ENCODE results near the gene ITGA3.

- no peak for TF ChIP-seq POLR2A (IDR thresholded peaks at IDR 0.05; ENCODE audit: low read length)
- TF ChIP-seq GATA1 (IDR thresholded peaks at IDR 0.05; ENCODE audit: low read depth, low read length): no peak
These were observed 9.2 kb upstream of the ITGA3 start for GRCh38 chr17:50046667-50047066.

Data from erythroblast (primary cell).